ENCODE data around the gene LRMDA.

GRCh38 chr10:75801661-75802060 is 370.2 kb downstream of the LRMDA start:
- TF ChIP-seq CTCF (IDR thresholded peaks at IDR 0.05) (no peak), EP300 (IDR thresholded peaks at IDR 0.05) (no peak)
